Glutamatergic neuron (in vitro differentiated cells): ENCODE data around the gene MLLT3. TPM values are rescaled to one million over a fixed set of nuclear protein-coding genes. Genes with fewer than 3 reads are reported as not detected.

Source experiments
- DNase-seq: peaks from one replicate; pipeline ENCODE4 v3.0.0; 2022
- H3K27ac Mint-ChIP-seq: one replicate; pipeline ENCODE4 v1.8.0; 2020; ENCODE audit warnings: mild to moderate bottlenecking, mixed read lengths, inconsistent platforms; ENCODE audit not compliant: unreplicated experiment
- H3K27me3 Mint-ChIP-seq: one replicate; pipeline ENCODE4 v1.8.0; 2020; ENCODE audit warnings: mild to moderate bottlenecking, moderate library complexity, mixed read lengths, inconsistent platforms; ENCODE audit not compliant: unreplicated experiment
- H3K36me3 Mint-ChIP-seq: one replicate; pipeline ENCODE4 v1.8.0; 2020; ENCODE audit warnings: mild to moderate bottlenecking, mixed read lengths, inconsistent platforms; ENCODE audit not compliant: unreplicated experiment
- H3K4me1 Mint-ChIP-seq: one replicate; pipeline ENCODE4 v1.8.0; 2020; ENCODE audit warnings: mild to moderate bottlenecking, low read depth, mixed read lengths, inconsistent platforms; ENCODE audit not compliant: unreplicated experiment
- H3K4me3 Mint-ChIP-seq: one replicate; pipeline ENCODE4 v1.8.0; 2020; ENCODE audit warnings: mild to moderate bottlenecking, mixed read lengths, inconsistent platforms; ENCODE audit not compliant: unreplicated experiment
- H3K9me3 Mint-ChIP-seq: one replicate; pipeline ENCODE4 v1.8.0; 2020; ENCODE audit warnings: mild to moderate bottlenecking, moderate library complexity, mixed read lengths, inconsistent platforms; ENCODE audit not compliant: unreplicated experiment
- CTCF ChIP-seq: fragments of 200-600 bp; sonication (generic); IDR thresholded peaks from one replicate; pipeline ENCODE4 v1.5.0; 2021; ENCODE audit not compliant: partially characterized antibody, unreplicated experiment
- total RNA-seq: library from RNA; stranded (reverse); fragmentation: NEBNext Ultra II Directional; extraction: Animal tissue kit (Norgen Biotek cat#: 25700); gene quantifications from one replicate; pipeline ENCODE4 v1.2.1, GENCODE V29; 2021; ENCODE audit not compliant: unreplicated experiment

Gene MLLT3
- total RNA-seq, 1 donor from 2014 or later: 11.7 TPM

GRCh38 chr9:20526500-20527319, 95.6 kb downstream of the MLLT3 start:
- H3K4me3 Mint-ChIP-seq: no peak overlapping the region
- H3K36me3 Mint-ChIP-seq: no peaks in the 10 kb centered on the region

GRCh38 chr9:20524776-20525175, 97.5 kb downstream of the MLLT3 start:
- no peak for TF ChIP-seq CTCF
- H3K9me3 Mint-ChIP-seq: no peaks in the 10 kb centered on the region
- H3K27ac Mint-ChIP-seq: no peak overlapping the region
- DNase-seq: no peak
- no peaks in the 10 kb centered on the region for H3K4me1 Mint-ChIP-seq
- no peaks in the 10 kb centered on the region for H3K27me3 Mint-ChIP-seq
- no peaks in the 10 kb centered on the region for H3K36me3 Mint-ChIP-seq
- no peak overlapping the region for H3K4me3 Mint-ChIP-seq

More at GRCh38 chr9:20526500-20527319, 95.6 kb downstream of the MLLT3 start:
- no peaks in the 10 kb centered on the region for H3K4me1 Mint-ChIP-seq
- H3K27me3 Mint-ChIP-seq: no peaks in the 10 kb centered on the region
- H3K27ac Mint-ChIP-seq: no peak overlapping the region
- no peak for DNase-seq
- TF ChIP-seq CTCF: no peak
- H3K9me3 Mint-ChIP-seq: no peaks in the 10 kb centered on the region

GRCh38 chr9:20518737-20519136, 103.6 kb downstream of the MLLT3 start:
- Mint-ChIP-seq H3K27me3 (no peaks in the 10 kb centered on the region), H3K36me3 (no peaks in the 10 kb centered on the region), H3K4me3 (no peak overlapping the region), H3K4me1 (no peaks in the 10 kb centered on the region), H3K9me3 (no peaks in the 10 kb centered on the region), H3K27ac (no peak overlapping the region)
- no peak for DNase-seq
- TF ChIP-seq CTCF: no peak

- no peaks in the 10 kb centered on the region for H3K36me3 Mint-ChIP-seq
- H3K4me1 Mint-ChIP-seq: peaks cover 2% of the 10 kb centered on the region
- TF ChIP-seq CTCF: no peak
- no peaks in the 10 kb centered on the region for H3K9me3 Mint-ChIP-seq
- DNase-seq: no peak
- H3K4me3 Mint-ChIP-seq: no peak overlapping the region
- no peak overlapping the region for H3K27ac Mint-ChIP-seq
- H3K27me3 Mint-ChIP-seq: peaks cover 1% of the 10 kb centered on the region
Measured at GRCh38 chr9:20513126-20513913, 109.0 kb downstream of the MLLT3 start.

- no peak for TF ChIP-seq CTCF
- no peak for DNase-seq
- no peaks in the 10 kb centered on the region for H3K9me3 Mint-ChIP-seq
- H3K27ac Mint-ChIP-seq: no peak overlapping the region
- H3K27me3 Mint-ChIP-seq: peaks cover 1% of the 10 kb centered on the region
- peaks cover 7% of the 10 kb centered on the region for H3K4me1 Mint-ChIP-seq
- H3K4me3 Mint-ChIP-seq: no peak overlapping the region
- no peaks in the 10 kb centered on the region for H3K36me3 Mint-ChIP-seq
Measured at GRCh38 chr9:20512636-20513035, 109.7 kb downstream of the MLLT3 start.
